Stimulated activated CD8-positive, alpha-beta memory T cell treated with anti-CD3 and anti-CD28 coated beads, Interleukin-12 subunit alpha, Interleukin-12 subunit beta, amount 100 ng/mL, for 24 hours (primary cell): ENCODE data around the gene NUDCD2.

Source experiments
- DNase-seq: peaks from one replicate; pipeline ENCODE4 v3.0.0-alpha.2; 2020; ENCODE audit errors: extremely low read depth

NUDCD2 gene, protein sequence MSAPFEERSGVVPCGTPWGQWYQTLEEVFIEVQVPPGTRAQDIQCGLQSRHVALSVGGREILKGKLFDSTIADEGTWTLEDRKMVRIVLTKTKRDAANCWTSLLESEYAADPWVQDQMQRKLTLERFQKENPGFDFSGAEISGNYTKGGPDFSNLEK

DNA sequence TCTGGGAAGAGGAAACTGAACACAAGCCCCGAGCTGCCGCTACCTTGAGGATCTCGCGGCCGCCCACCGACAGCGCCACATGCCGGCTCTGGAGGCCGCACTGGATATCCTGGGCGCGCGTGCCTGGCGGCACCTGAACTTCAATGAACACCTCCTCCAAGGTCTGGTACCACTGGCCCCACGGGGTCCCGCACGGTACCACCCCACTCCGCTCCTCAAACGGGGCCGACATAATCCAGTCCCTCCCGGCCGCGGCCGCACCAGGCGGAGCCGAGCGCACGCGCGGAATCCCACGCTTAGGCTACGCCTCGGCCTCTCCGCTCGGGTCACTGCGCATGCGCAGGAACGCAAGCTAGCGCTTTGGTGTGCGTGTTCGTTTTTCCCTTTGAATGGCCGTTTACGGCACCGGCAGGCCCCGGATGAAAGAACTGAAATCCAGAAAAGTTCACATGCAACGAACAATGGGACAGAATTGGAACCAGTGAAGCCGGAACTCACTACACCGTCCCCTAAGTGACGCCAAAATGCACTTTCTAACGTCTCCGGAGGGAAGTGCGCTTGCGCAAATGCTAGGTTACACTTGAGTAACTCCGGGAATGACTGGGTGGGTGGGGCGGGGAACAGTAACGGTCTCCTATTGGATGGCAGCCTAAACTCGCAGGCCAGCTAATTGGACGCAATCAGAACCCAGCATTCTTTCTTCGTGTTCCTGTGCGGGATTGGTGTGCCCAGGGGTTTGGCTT is at the start of gene NUDCD2:
Gene NUDCD2 (minus strand): TSS at position 284 of the 743 bp plus-strand sequence. CDS start 52 bp downstream, at position 232.
- peak; percentile 83 for DNase-seq

DNA sequence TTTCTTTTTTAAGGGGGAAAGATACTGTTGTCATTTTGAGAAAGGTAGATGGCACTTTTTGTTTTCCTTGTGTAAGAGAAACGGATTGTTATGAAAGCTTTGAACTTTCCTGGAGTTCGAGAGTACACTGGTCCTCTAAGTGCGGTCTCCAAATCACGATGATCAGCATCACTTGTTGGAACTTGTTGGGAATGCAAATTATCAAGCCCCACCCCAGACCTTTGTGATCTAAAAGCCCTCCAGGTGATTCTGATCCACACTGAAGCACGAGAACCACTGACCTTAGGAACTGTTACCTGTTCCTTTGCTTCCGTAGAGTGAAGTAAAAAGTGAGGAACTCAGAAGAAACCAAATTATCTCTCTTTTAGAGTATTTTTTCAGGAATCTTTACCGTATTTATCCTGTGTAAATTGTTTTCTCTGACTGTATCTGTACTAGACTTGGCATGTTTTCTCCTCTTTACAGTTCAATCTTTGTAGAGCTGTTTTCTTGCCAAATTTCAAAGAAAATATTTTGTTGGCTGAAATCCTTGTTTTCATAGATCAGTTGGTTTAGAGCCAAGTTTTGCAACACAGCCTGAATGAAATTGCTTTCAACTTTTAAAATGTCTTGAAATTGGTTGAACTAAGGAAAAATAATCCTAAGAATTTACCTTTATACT is 49.5 kb upstream of the NUDCD2 start:
- no peak for DNase-seq

DNA sequence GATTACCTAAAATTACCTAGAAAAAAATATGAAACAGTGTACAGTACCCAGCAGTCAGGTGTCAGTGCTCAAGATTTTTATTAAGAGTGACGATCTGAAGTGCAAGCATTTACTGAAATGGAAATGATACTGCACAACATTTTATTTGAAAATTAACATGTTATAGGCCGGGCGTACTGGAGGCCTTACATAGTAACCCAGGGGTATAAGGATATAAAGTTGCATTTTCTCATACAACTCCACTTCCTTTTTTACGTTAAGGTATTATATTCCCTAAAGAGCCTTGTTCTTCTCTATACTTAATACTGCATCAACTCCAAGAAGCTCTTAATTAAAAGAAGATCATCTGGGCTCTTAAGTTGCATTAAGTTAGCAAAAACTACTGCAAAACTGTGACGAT is 48.9 kb upstream of the NUDCD2 start:
- no peak for DNase-seq

DNA sequence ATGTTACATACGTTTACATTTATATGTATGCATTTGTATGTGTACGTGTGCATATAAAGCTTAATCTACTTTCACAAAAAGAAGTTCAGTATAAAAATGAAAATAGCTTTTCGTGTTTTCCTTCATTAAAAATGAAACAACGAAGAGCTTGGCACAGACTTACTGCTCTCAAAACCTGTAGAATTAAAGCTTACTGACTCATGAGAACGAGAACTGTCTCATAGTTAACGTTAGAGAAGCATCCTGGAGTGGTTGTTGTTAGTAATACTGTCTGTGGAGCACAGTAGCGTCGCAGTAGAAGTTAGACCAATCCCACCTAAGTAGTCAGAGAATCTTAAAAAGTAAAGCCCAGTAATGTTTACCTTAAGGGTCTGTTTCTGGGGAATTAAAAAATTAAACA is 46.8 kb upstream of the NUDCD2 start:
- no peak for DNase-seq

DNA sequence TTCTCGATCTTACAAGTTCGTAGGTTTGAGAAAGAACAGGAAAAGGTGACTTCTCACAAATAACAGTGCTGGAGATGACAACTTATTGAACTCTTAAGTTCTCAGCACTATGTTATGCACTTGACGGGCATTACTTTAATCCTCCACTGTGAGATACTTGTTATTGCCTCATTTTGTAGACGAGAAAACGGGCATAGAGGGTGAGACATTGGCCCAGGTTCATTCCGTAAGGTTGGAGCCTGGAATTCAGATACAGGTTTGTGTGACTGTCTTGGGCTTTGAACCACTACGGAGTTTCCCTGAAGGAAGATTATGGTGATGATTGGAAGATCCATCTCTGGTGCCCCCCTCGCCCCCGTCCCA is 46.2 kb upstream of the NUDCD2 start:
- DNase-seq, result no peak

DNA sequence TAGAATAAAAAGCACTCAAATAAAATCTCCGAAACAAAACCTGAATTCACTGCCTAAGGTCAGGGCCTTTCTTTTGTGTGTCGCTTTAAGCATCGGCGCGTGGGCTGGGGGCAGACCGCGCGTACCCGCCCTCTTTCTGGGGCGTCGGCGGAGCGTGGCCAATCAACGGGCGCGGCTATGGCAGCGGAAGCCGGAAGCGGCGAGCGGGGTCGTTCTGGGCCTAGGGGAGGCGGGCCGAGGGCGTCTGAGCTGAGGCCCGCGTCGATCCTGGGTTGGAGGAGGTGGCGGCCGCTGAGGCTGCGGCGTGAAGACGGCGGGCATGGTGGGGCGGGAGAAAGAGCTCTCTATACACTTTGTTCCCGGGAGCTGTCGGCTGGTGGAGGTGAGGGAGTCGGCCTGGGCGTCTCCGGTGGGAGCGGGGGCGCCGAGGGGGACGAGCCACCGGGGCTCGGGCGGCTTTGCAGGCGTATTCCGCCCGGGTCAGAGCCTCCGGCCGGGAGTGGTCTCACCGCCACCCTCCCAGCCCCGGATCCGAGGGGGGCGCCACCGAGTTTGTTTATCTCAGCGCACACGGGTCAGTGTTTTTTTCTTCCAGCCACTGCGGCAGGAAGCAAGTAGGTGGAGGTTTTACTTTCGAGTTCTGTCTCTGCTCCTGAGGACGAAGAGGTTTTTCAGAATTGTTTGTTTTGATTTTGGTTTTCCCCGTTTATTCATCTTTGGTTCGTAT is 45.6 kb upstream of the NUDCD2 start, which contains the start of gene MAT2B:
Gene MAT2B (plus strand): TSS at position 252 of the 727 bp plus-strand sequence. CDS start 68 bp downstream, at position 320.
- peak; percentile 82 for DNase-seq

DNA sequence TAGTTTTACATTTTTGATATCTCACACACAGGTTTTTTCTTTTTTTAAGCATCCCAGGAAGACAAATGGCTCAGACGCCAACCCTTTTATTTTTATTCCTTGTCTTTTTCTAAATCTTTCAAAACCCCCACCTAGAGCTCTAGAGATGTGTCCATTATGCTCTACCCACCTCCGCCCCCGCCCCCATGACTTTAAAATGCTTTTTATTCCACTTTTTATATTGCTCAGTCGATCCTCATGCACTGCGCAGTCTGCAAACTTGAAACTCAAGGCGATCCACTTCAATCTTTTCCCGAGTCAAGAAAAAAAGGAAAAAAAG is 45.1 kb upstream of the NUDCD2 start:
- DNase-seq, result no peak

DNA sequence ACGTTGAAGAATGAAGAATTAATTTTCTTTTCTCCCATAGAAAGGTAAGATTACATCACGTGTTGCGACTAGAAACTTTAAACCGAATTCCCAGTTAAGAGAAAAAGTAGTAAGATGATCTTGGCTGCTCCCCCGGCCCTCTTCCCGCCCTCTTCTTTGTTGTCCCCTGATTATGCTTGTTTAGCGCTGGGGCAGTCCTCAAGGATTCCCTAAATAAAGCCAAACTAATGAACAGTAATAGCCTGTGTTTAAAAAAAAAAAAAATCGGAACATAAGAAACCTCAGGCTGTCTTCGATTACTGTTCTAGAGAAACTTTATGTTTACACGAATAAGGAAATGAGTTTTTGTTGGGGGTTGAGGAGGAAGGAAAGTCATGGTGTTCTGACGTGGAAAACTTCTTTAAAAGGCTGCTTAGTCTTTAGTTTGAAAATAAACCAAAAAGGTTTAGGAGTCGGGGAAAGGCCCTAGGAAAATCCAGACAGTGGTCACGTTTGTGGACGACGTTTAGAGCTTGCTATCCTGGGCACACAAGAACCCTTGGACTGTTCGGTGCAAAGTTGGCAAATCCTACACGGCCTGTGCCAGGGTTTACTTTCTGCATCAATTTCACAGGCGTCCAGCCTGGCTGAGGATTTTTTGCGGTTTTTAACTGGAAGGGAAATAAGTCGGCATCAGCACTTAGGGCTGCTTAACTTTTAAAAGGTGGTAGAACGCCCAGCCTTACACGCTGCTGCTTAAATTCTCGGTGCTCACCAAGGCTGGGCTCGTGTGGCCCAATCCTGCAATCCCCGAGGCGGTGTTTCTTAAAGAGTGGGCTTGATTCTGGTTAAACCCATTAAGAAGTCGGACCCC is 44.4 kb upstream of the NUDCD2 start:
- no peak for DNase-seq

DNA sequence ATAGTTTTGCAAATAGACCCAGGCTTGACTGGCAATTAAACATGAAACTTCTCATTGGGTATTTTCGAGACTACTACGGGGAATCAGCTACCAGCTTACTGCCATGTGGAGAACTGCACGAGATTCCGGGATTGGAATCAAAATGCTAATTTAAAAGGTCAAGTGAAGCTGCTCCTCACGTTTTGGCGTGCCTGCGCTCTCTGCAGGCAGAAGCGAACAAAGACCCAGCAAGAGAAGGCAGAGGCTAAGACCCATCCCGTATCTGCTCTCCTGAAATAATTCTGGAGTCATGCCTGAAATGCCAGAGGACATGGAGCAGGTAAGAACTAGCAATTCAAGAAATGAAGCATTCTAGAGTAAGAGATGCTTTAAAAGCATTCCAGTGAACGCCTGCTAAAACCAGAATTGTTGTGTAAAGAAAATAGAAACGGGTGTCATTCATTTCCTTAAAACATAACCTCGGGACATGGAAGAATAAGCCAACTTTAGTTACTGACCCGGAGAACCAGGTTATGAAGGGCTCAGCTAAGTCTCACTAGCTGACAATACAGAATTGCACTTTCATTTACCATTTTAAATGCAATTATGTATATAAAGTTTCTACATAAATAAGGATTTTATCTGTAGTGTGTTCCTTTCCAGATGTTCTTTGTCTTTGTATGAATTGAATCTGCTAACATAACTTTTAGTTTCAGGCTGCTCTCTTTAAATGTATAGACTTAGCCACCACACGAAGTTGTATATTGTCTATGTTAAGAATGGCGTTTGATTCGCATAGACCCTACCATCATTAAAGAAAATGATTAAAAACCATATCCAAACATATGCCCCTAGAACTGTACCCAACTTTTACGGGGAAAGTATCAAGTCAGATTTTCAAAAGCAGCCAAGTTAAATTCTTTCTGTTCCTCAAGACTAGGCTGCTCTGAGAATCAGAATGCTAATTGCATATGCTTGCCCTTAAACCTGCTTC is 43.5 kb upstream of the NUDCD2 start:
- DNase-seq, result no peak

DNA sequence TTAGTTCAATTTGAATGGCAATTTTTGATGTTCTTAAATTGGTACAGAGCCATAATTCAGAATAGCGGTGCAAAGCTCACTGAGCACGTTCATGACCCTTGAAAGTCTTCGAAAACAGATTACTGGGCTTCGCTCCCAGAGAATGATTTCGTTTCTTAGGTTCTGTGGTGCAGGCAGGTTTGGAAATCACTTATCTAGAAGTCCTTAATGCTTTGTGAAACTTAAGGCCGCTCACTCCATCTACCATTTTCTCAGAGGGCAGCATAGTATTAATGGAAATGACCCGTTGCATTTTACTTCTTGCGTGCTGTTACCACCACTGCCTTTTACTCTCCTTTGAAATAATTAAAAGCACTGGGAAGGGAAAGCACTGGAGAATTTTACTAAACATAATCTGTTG is 42.6 kb upstream of the NUDCD2 start:
- DNase-seq, result no peak

DNA sequence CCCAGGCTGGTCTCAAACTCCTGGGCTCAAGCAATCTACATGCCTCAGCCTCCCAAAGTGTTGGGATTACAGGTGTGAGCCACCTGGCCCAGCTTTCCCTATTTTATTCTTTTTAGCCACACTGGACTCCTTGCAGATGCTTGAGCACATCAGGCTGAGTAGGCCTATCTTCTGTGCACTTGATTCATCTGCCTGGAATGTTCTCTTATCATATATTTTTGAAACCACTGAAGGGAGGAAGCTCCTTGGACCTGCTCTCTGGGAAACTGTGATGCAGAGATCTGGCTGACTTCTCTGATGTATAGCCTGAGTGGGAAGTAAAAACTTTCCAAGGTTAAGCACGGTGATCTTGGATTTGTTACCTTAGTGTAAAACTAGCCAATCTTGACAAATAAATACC is 39.0 kb upstream of the NUDCD2 start:
- DNase-seq, result no peak

DNA sequence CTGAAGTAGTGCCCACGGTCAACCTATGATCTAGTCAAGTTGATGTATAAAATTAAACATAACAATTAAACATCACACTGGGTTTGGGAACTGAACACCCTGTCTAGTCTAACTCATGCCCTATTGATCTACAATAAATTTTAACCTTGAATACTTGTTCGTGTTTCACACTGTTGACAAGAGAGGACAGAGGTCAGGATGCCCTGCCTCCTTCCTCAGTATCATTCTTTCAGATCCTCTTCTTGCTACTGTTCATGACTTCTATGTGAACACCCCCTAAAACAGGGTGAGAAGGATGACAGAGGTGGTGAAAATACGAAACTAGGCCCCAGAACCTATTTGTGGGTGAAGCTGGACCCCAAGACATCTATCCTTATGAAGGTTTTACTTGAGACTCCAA is 37.4 kb upstream of the NUDCD2 start:
- no peak for DNase-seq

DNA sequence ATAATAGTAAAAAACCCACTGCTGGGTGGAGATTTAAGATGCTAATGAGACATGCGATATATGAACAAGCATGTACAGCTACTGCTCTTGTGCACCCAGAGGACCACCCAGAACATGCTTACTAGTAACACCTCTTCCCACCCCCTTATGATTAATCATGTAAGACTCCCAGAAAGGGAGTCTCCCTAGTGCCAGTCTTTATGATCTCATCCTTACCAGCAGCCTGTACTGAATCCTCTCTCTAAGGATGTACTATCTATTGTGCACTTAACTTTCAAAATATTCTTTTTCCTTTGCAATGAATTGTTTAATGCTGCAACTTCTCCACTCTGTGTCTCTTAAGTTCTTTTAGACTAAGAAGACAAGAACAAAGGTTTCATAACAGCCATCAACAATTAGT is 36.4 kb upstream of the NUDCD2 start:
- no peak for DNase-seq

DNA sequence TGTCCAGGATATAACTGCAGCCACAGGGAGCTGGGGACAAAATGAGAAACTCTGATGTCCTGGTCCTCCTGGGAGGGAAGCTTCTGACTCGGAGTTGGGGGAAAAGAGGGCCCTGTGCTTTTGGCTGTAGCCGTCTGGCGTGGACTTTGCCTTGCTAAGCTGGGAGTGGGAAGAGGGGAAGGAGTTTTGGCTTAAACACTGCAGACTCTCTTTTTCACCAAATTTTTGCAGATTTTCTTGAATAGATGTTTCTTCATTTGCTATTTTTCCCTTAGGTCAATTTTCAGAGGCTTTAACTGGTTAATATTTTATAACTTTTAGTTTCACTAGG is 29.8 kb upstream of the NUDCD2 start:
- no peak for DNase-seq

DNA sequence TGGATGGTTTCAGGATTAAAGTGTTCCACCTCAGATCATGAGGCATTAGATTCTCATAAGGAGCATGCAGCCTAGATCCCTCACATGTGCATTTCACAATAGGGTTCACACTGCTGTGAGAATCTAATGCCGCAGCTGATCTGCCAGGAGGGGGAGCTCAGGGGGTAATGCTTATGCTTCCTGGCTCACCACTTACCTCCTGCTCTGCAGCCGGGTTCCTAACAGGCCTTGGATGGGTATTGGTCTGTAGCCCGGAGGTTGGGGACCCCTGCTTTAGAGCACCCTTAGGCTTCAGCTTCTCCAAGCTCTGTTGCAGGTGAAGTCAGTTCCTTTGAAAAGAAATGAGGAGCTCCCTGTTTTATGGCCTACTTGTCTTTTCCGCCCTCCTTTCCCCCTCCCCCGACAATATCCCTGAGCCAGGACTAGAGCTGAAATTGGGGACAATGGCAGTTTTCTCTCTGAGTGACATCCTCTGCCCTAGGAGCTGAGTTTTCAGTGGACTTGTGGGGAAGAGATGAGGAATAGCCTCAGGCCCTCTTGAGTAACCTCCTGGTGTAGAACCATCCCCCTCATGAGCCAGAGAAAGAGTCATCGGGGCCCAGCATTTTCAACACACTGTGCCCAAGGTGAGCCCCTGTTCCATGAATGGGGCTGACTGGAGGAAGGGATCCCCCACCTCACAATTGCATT is 29.3 kb upstream of the NUDCD2 start:
- no peak for DNase-seq

DNA sequence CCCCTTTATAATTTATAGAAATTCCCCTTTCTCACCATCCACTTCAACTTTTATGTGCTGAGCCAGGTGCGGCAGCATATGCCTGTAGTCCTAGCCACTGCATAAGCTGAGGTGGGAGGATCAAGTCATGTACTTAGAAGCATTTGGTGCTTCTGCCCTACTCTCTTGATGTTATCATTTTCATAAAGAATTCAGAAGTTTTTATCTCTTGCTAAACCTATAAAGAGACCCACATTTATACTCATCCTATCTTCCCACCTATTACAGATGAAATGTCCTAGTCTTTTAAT is 19.0 kb upstream of the NUDCD2 start:
- DNase-seq, result no peak

DNA sequence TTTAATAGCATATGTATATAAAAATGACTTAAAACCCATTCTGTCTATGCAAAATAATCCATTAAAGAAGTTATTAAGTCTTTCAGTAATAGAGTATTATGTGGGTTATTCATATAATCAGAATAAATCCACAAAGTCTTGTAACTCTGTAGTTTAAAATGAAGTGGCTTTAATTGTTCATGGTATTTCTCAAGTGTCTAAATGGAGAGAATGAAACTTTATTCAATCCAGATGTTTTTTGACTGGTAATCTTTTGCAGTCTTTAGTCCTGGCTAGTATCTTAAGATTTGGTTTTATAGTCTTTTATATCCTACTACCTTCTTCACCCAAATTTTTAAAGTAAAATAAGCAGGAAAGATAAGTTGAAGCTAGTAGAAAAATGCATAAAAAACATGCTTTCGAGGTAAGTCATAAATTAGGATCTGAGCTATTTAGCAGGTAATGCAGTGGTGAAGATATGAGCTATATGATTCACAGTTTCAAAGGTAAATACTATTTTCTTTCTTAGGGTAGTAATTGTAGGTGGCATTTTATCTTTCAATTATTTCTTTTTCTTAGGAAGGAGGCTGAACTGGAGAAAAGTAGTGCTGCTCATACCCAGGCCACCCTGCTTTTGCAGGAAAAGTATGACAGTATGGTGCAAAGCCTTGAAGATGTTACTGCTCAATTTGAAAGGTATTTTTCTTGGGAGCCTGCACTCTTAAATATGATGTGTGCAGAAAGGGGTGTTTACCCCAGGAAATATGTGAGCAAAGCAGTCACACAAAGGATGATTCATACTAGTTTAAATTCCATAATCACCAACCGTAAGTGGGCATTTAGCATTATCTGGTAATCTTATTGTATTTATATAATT is 18.5 kb upstream of the NUDCD2 start:
- no peak for DNase-seq

DNA sequence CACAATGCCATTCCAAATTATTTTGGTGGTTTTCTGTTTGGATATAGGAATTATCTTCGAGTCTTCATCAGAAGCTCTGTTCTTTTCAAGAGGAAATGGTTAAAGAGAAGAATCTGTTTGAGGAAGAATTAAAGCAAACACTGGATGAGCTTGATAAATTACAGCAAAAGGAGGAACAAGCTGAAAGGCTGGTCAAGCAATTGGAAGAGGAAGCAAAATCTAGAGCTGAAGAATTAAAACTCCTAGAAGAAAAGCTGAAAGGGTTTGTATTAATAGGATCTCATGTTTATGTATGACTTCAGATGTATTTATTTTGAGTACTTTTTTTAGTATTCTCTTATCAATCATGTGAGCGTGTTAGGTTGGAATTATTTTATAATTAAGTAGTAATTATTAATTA is 15.5 kb upstream of the NUDCD2 start:
- DNase-seq, result no peak

DNA sequence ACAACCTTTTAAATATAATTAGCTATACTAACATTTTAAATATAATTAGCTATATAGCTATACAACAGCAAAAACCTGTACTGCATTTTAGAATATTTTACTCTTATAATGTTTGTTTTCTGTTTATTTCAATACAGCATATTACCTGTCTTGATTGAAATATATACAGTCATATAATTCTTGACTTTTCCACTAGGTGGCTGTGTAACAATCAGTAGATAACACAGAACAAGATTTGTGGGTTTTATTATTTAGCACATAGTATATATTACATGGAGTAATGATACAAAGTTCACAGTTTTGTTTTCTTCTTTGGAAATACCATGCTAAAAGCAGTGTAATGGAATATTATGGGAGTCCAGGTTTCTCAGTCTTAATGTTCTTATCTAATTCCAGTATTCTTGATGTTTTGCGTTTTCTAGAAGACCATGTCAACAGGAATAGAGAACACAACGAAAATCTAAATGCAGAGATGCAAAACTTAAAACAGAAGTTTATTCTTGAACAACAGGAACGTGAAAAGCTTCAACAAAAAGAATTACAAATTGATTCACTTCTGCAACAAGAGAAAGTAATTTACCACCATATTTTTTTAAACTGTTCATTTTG is 13.8 kb upstream of the NUDCD2 start:
- no peak for DNase-seq
